ENCODE data around the gene EPHB2.

DNA sequence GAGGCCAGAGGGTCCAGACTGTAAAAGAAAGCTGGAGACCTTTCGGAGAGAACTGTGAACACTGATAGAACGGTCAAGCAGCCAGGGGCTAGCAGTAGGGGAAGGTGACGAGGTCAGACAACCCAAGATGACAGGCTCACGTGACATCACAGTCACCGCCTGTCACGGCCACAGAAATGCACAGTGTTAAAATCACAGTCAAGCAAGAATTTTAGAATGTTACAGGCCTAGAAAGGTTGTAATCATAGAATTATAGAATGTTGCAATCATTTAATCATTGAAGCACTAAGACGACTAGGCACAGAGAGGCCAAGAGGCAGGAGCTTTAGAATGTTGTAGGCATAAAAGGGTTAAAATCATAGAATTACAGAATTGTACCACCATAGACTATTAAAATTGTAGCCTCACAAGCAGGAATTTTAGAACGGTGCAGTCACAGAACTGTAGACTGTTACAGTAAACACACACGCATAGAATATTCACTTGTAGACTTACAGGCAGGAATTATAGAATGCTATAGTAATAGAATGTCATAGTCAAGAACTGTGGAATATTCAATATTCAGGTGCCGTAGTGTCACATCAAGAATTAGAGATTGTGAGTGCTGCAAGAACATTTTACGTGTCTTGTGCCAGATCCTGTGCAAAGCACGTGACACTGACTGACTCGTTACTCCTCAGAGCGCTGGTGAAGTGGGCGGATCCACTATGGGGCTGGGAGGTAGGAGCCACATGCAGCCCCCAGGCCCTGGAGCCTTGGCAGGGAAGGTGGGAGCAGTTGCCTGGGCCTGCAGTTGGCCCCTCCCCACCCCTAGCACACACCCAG, 118.1 kb downstream of the EPHB2 start:
- TF ChIP-seq, protein P1, sequence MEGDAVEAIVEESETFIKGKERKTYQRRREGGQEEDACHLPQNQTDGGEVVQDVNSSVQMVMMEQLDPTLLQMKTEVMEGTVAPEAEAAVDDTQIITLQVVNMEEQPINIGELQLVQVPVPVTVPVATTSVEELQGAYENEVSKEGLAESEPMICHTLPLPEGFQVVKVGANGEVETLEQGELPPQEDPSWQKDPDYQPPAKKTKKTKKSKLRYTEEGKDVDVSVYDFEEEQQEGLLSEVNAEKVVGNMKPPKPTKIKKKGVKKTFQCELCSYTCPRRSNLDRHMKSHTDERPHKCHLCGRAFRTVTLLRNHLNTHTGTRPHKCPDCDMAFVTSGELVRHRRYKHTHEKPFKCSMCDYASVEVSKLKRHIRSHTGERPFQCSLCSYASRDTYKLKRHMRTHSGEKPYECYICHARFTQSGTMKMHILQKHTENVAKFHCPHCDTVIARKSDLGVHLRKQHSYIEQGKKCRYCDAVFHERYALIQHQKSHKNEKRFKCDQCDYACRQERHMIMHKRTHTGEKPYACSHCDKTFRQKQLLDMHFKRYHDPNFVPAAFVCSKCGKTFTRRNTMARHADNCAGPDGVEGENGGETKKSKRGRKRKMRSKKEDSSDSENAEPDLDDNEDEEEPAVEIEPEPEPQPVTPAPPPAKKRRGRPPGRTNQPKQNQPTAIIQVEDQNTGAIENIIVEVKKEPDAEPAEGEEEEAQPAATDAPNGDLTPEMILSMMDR (IDR thresholded peaks at IDR 0.05) = no peak
- no peak for TF ChIP-seq POLR2A (IDR thresholded peaks at IDR 0.05)
- TF ChIP-seq EP300 (IDR thresholded peaks at IDR 0.05) = no peak
